Medulla oblongata (tissue), 1 donor: ENCODE results near the gene TRA2B.

Experiments
- DNase-seq: peaks from one replicate; pipeline ENCODE4 v3.0.0-alpha.2; 2015; ENCODE audit errors: extremely low spot score

The TRA2B gene

DNA sequence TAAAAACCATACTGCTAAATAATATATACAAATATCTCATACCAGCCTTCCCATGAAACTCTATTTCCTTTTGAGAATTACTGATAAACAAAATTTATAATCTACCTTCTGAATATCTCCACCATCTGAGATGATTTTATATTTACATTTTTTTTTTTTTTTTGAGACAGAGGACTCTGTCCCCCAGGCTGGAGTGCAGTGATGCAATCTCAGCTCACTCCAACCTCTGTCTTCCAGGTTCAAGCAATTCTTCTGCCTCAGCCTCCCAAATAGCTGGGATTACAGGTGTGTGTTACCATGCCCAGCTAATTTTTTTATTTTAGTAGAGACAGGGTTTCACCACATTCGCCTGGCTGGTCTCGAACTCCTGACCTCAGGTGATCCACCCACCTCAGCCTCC lies 70.2 kb downstream of the TRA2B start:
- no peak for DNase-seq

GRCh38 chr3:185866995-185867394 lies 70.8 kb downstream of the TRA2B start:
- no peak for DNase-seq

DNA sequence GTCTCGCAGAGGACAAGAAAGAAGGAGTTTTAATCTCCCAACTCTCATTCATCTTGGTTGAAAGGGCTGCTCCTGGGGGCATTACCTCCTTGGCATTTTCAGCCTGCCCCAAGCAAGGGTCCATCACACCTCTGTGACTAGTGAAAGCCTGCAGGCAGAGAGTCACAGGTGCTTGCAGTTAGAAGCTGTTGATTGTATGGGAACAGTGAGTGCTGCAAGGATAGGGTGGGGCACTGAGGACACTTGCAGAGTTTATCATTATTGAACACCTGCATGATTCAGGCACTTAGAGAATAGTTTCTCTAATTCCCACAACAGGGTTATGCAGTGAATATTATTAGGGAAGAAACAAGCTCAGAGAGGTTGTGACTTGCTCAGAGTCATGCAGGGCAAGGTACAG lies 71.3 kb downstream of the TRA2B start:
- DNase-seq: no peak
